ENCODE results near the gene CTRB2.
"Not testable (repeated sequence)": the region's sequence is repeated elsewhere in the genome, so short reads cannot be mapped to it uniquely, and the experiment has no call there.

CTRB2 gene

DNA sequence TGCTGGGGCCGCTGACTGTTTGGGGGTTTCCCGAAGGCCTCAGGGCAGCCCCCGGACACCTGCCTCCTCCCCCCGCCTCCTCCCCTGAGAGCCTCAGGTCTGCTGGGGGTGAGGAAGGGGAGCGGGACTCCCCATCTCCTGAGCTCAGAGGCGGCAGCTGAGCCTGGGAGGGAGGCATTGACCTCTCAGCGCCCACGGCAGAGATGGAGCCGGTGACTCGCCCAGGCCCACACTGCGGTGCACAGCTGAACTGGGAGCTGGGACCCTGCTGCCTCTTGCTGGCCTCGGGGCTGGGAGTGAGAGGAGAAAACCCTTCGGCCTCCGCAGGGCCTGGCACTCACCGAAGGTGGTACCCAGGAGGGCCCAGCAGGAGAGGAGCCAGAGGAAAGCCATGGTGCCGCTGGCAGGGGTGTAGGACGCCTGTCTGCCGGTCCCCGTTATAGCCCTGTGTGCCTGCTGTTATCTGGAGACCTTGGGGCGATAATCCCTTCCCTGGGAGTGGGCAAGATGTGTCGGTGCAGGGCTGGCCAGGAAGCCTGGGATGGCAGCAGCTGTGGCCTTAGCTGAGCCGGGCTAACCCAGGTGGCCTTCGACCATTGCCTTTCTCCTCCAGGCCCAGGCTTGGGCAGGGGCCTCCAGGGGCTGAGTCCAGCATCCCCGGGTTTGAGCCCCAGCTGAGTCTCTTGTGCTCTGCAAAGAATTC, at the start of gene CTRB2:
Gene CTRB2 (minus strand): TSS at position 413 of the 703 bp plus-strand sequence. CDS start 20 bp downstream, at position 393.
- no peak for DNase-seq

DNA sequence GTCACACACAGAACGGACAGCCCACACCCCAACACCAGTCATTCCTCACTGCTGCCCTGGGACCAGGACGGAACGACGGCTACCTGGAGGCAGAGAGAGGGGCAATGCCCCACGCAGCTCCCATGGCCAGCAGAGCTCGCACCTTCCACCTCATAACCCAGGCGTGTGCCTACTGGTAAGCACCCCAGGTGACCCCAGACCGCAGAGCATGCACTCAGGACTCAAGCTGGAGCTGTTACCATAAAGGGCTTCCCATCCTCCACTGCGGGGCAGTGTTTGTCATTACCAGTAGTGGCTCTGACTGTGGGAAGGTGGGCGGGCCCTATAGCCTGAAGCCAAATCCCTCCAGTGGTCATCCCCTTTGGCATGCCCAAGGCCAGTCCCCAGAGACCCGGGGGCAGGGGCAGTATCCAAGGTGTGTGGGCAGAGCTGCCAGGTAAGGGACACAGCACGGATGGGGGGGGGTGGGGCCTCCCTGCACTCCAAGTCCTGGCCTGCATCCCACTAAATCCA, 49.2 kb upstream of the CTRB2 start:
- no peak for DNase-seq

DNA sequence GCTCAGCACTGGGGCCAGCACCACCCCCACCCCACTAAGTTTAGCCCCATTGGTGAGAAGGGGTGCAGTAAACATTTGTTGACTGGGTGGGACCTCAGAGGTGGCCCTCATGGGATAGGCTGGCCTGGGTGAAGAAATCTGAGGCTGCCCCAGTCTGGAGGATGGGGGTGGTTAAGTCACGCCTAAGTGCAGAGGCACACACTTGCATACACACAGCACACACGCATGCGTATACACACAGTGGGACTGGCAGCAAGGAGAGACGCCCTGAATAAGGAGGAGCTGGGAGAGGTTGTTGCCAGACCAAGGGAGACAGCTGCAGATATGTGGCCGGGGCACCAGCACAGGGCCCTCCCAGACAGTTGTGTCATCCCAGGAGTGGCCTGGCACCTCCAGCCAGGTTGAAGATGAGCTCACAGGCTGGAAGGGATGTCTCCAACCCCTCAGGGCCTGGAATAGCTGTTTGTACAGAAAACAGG, 47.4 kb upstream of the CTRB2 start:
- no peak for DNase-seq

DNA sequence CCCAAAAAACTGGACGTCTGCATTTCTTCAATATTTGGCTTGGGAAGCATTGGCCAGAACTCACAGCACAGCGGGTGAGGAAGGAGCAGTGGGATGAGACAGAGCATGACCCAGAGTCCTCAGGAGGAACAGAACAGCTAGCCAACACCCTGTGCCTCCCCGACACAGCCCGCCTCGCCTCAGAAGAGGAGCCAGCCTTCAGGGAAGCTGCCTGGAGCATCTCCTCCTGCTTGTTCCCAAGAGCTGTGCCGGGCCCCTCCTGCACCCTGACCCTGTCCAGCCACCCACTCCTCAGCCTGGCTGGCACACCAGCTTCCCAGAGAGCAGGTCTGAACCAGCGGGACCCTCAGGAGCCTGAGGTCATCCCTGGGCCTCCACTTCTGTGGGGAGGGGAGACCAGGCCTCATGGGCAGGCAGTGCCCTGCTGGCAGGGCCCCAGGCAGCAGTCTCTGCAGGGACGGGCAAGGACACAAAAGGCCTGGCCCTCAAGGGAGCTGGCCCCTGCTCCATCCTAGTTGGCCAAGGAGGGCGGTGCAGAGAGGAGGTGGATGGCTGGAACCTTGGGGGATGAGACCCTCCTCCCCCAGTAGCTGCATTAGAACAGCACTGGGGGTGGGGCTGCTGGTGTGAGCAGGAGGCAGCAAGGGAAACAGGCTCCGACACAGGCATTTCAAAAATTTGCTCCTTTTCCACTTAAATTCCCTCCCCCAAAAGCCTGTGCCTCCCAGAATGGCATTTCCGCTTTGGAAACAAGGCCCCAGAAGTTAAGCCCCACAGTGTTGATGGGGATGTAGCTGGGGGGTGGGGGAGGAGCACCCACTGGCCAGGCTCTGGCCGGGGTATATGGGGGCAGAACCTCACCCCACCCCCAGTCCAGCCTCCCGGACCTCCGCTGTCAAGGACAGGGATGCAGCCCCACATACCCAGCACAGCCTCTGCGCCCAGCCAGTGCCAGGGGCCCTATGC, 46.3 kb upstream of the CTRB2 start:
- no peak for DNase-seq

DNA sequence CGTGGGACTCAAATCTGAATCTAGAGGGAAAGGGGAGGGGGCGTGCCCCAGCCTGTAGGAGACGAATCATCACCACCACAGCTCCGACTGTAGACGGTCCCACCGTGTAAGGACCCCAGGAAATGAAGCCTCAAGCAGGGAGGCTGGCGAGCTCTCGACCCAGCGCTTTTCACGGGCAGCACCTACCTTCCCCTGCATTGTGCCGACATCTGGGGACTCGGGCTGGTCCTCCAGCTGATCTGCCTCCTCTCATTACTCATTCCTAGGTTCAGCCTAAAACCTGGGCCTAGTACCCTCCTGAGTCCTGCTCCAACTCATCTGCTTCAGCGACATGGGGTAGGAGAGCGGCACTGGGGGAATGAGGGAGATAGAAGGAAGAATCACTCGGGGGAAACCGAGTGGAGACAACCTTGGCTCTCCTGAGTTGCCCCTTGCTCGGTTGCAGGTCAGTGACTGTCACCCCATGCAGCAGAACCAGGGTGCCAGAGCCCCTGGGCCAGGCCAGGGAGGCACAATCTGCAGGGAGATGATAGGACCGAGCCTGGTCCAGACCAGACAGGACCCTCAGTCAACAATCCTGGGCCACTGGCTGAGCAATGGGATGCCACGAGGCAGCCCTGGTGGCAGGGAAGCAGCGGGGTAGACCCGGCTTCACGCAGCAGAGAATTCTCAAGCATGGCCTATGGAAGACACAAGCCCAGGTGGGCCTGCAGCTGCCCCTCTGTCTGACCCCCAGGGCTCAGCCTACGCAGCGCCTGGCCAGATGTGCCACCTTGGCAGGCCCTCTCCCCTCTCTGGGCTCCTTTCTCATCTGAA, 45.3 kb upstream of the CTRB2 start:
- no peak for DNase-seq

DNA sequence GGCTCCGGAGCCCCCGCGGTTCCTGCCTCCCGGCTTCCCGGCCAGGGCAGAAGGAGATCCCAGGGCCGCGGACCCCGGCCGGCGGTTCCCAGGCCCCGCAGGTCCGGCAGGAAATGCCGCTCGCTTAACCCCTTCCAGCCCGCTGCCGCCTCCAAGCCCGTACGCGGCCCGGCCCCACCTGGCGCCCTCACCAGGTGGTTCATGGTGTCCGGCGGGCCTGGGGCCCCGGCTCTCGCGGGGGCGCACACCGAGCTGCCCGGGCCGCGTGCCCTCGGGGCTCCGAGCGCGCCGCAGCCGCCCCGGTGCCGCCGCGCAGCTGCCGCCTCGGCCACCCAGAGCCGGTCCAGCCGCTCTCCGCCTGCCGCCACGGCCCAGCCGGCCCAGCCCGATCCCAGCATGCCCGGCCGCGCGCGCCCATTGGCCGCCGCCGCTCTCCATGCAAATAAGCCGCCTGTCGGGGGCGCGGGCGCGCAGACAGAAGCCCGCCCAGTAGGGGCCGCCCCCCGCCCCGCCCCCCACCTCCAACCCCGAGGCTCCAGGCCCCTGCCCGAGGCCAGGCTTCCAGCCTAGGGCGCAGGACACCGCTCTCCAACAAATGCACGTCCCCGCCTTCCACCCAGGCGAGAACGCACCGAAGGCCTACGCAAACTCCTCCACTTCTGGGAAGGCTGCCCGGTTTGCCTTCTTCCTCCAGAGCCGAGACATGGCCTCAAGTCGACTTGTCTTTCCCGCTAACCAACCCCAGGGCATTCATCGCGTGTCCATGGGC, 44.5 kb upstream of the CTRB2 start, which contains the start of gene BCAR1:
Gene BCAR1 (minus strand): TSS at position 345 of the 769 bp plus-strand sequence. CDS start 142 bp downstream, at position 203.
- peak; percentile 68 for DNase-seq

DNA sequence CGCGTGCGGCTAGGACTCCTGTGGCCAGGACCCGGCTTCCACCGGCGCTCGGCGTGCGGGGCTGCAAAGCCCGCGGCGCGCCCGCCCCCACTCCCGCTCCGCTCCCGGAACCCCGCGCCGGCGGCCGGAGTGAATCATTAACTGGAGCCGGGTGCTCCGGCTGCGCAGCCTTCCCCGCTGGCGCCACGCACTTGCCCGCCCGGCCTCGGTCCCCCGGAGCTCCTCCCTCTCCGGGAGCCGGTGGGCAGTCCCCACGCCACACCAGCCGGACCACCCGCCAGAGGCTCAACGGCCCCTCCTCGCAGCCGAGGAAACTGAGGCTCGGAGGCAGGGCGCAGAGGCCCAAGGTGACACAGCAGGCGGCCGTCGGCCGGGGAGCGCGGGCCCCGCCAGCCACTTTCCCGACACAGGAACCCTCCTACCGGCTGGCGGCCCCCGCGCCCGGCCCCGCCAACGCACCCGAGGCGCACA, 43.9 kb upstream of the CTRB2 start:
- no peak for DNase-seq

DNA sequence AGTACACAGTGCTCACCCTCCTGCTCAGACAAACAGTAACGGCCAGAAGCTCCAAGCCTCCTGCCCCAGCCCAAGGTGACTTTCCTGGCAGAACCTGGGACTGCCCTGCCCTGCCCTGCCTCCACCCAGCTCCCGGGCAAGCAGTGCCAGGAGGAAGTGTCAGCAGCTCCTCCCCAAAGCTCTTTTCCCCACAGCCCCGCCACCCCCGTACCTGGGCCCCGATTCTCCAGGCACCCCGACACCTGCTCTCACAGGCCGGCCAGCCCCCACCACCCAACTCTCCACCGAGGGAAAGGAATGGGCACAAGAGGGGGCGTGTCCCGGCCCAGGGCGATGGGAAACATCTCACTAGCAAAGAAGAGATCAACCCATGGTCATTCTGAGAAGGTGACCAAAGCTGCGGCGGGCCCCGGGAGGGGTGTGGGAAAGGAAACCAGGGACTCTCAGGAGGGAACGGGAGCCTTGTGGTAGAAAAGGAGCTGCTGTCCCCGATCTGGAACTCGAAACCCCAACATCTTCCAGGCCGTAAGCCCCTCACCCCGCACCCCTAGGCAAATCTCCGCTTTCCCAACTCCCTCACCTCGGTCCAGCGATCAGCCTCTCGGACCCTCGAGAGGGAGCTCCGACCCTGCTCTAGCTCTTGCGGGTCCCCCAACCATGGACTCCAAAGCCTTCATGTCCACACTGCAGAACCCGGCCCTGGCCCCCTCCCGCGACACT, 43.3 kb upstream of the CTRB2 start:
- DNase-seq = no peak

DNA sequence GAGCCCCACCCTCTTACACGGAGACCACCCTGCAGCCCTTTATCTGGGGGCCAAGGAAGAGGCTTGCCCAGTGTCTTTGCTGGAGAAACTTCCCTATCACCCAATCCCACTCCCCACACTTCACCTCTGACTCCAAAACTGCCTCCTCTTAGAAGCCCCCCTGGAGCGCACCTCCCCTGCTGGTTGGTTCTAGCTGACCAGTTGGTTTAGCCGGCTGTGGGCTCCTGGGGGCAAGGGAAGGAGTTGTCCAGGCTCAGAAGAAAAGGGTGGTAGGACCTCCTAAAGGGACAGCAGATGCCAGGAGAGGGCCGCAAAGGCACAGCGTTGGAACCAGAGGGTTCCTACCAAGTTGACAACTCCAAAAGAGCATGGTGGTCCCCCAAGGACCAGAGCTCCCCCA, 42.5 kb upstream of the CTRB2 start:
- no peak for DNase-seq

DNA sequence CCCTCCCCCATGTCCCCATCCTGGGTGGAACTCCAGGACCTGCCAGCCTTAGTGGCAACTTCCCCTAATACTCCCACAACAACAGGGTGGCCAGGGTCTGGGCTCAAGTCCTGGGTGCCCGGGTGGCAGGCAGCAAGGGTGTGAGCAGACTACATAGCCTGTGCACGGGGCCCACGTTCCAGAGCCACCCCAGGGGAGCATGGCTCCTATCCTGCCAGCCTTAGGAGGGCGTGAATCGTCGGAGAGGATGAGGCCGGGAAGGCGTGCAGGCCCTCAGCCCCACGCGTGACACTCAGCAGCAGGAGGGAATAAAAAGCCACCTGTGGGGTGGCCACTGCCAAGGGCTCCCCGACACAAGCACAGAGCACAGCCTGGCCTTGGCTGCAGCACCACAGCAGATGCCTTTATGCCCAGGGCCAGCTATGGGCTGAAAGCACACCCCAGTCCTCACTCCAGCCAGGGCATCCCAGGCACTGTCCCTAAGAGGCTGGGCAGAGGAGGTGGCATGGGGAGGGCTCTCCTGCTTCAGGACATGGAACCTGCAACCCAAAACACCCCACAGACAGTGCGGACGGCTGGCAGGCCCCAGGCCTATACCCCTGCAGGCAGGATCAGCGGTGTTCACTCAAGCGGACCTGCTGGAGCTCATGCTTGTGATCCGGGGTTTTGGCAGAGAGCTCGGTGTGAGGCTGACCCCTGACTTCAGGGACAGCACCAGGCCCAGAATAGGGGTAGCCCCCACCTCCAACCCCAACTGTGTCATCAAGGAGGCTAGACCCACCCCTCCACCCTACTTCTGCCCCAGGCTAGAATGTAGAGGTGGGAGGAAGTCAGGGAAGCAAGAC, 41.8 kb upstream of the CTRB2 start:
- no peak for DNase-seq

DNA sequence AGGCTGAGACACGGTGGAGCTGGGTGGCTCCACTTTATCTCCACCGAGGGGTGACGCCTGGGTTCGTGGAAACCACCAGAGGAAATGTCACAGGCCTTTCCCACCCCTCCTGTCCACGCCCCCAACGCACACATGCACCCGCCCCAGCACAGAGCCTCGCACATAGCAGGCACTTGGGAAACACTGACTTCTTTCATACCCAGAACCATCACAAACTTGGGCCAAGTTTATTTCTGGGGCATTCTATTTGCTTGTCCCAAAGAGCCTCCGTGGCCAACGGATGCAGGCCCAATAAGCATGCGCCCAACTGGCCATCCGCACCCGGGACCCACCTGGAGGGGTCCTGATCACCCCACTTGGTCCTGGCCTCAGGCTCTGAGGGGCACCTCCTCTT, 41.2 kb upstream of the CTRB2 start:
- no peak for DNase-seq

DNA sequence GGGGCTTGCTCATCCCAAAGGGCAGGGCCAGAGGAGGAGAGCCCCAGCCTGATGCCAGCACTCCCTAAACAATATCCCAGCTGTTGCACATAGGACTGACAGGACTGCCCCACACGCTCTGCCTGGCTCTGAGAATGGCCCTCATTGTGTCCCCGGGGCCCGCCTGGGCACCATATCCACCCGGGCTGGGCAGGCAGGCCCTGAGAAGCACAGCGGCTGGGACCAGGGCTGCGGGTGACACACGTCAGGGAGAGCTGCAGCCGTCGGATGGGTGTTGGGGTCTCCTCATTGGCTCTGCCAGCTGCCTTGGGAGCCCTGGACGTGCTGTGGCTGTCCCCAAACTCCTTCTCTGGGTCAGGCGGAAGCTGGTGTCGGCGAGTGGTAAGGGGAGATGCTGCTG, 40.3 kb upstream of the CTRB2 start:
- no peak for DNase-seq

DNA sequence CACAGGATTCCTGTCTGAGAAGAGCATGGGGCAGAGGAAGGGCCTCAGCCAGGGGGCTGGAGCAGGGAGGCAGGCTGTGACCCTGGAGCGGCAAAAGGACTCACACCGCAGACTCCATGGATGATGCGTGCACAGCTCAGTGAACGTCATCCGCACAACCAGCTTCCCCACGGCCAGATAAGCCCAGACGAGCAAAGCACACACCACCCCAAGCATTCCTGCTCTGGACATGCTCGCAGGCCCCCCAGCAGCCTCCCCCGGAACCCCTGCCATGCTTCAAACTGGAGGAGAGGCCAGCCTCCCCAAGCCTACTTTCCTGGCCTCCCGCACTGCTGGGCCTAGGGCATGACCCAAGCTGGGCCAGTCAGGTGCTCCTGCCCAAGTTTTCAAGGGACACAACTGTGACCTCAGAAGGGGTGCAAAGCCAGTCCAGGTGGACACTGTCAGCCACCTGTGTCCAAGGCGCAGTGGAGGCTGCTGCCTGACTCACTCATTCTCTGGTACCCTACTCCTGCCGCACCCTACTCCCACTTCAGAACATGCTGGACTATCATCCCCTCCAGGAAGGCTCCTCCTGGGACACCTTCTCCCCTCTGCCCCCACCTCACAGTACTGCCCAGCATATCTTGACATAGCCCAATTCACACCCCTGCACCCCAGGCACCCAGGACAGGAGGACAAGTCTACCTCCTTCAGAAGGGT, 39.7 kb upstream of the CTRB2 start:
- no peak for DNase-seq

DNA sequence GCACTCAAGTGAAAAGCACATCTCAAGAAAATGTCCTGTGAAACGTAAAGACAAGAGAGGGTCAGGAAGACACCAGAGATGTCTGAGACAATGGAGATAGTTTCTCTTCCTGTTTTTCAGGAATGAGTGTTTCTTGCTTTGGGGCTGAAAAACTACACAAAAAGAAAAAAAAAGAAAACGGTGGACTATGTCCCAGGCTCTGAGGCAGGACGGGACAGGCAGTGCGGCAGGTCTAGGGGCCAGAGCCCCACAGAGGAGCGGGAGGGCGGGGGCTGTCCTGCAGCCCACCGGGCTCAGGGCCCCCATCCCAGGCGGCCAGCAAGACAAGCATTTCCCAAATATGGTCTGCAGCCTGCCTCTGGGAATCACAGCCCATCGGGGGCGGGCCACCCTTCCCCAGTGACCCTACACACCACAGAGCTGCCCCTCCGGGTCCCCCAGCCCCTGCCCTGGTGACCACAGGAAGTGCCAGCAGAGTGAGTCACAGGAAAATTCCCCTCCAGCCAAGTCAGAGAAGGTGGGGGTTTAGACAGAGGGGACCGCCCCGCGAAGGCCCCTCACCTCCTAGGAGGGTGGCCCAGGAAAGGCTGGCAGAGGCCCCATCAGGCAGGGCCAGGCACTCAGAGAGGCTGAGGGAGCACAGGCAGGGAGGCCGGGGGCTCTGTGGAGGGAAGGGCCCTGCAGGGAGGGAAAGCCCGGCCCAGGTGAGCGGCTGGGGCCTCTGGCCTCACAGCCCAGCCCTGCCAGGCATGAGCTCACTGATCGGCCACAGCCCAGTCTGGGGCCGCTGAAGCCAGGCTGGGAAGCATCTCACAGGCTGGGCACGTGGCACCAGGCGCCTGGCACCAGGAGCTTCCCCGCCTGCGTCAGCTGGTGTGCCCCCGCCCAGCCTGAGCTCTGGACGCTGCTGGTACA, 38.1 kb upstream of the CTRB2 start:
- no peak for DNase-seq

DNA sequence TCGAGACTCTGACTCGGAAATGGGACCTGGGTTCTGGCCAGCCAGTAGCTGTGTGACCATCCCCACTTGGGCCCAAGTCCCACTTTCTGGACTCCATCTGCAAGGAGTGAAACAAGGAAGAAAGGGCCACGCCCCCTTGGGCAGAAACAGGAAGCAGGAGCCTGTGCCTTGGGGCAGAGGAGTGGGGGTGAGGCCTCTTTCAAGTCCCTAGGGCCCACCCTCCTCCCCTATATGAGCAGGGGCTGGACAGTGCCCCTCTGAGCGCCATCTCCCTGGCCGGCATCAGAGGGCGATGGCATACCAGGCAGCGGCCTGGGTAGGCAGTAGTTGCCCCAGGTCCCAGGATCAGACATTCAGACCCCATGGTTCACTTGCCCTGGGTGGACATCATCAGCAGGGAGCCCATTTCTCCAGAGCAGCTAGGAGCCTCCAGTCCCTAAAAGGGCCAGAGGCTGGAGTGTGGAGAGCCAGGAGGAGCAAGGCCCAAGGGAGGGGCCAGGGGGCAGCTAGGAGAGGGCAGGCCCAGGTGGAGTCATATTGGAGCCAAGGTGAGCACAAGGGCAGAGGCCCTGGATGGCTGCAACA, 37.4 kb upstream of the CTRB2 start:
- no peak for DNase-seq

DNA sequence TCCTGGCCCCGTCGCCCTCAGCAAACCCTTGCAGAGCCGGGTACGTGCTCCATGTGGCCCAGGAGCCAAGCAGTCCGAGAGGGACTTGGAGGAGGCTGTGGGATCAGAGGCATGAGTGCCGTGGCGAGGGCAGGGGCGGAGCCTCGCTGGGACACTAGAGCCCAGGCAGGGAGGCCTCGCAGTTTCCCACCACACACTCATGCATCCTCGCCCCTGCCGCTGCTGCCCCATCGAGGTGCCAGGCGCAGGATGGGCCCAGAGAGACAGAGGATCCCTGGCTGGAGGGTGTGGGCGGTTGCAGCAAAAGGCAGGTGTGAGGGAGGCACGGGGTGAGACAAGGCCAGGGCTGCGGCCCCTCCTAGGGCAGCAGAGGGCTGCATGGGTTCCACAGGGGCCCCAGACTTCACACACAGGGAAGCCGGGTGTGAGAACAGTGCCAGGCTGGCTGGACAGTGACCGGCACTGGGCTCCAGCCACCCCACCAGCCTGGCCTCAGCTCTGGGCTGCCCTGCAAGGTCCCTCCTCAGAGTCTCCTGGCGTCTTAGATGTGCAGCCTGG, 36.8 kb upstream of the CTRB2 start:
- no peak for DNase-seq

DNA sequence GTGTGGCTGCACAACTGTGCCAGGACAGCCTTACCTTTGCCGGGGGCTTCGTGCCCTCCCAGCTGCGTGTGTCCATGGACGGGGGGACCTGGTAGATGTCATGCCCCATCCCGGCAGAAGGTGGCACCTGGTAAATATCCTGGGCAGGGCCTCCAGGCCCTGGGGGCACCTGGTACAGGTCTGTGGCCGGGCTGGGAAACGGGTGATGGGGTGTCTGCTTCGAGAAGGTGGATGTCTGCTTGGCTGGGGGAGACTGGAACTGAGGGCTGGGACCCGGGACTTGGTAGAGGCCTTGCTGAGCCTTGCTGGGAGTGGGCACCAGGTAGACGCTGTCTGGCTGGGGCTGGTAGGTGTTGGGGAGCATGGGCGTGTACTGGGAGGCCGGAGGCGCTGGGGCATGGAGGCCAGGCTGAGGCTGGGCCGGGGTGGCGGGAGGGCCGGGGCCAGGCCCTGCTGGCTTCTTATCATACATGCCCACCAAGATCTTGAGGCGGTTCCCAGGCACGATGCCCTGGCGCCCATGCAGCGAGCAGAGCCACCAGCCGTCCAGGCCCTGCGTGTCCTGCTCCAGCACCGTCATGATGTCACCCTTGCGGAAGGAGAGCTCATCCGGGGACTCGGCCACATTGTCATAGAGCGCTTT, 35.6 kb upstream of the CTRB2 start:
- not testable (repeated sequence) for DNase-seq
